Esophagus muscularis mucosa (tissue), 4 donors: ENCODE data around the gene GAPVD1.

Experiments
- EP300 ChIP-seq: sonication (generic); formaldehyde crosslinking; IDR thresholded peaks from one replicate; pipeline ENCODE4 v1.6.1; 2017; ENCODE audit warnings: antibody characterized with exemption
- POLR2A ChIP-seq: fragments of 450-650 bp; IDR thresholded peaks from one replicate; pipeline ENCODE4 v1.6.1; 2017; ENCODE audit warnings: antibody characterized with exemption, moderate library complexity, mild to moderate bottlenecking, low read depth
- TF ChIP-seq, protein P1 (sequence below), 3 experiments: fragments of 200-600 bp in 2 of 3; fragments of 450-650 bp in 1 of 3; sonication (generic) in 2 of 3; IDR thresholded peaks; one replicate each; pipeline ENCODE4 v1.5.1; 2017 to 2019; ENCODE audit warnings: antibody characterized with exemption in 3 of 3, mild to moderate bottlenecking in 2 of 3, moderate library complexity in 1 of 3

DNA sequence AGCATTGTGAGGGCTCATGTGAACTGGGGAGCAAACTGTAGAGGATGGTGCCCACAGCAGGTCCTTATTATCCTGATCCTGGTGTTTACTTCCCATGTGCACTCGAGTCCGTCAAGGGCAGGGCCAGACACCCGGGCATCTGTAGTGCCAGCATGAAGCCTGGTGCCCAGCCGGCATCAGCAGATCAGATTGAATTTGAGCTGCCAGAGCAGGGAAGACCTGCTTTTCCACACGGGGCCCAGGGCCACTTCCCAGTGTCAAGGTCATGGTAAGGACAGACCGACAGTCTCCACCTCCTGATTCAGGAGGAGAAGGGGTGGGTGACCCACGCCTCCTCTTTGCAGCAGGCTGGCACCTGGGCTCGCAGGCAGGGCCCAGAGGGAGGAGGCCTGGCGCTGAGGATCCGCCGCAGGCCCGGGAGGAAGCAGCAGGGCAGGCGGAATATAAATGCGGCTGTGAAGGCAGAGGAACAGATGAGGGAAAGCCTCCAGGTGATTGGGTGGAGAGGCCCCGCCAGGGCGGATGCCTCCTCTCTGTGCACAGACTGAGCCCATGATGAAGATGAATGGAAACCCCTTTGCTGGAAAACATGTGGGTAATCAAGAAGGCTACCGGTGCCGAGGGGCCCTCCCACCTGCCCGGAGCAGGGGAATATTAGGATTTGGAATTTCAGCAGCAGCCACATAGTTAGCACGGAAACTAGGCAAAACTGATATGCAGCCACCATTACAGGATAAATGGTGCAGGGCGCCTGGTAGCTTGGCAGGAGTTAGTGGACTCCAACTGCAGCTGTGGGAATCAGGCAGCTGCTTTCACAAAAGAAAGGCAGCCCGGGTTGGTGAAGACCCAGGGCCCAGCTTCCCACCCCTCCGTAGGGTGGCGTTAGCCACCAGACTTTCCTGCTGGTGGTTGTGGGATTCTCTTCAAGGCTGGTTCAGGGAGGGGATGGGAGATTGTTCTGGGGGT lies 114.9 kb downstream of the GAPVD1 start:
- TF ChIP-seq, protein P1, sequence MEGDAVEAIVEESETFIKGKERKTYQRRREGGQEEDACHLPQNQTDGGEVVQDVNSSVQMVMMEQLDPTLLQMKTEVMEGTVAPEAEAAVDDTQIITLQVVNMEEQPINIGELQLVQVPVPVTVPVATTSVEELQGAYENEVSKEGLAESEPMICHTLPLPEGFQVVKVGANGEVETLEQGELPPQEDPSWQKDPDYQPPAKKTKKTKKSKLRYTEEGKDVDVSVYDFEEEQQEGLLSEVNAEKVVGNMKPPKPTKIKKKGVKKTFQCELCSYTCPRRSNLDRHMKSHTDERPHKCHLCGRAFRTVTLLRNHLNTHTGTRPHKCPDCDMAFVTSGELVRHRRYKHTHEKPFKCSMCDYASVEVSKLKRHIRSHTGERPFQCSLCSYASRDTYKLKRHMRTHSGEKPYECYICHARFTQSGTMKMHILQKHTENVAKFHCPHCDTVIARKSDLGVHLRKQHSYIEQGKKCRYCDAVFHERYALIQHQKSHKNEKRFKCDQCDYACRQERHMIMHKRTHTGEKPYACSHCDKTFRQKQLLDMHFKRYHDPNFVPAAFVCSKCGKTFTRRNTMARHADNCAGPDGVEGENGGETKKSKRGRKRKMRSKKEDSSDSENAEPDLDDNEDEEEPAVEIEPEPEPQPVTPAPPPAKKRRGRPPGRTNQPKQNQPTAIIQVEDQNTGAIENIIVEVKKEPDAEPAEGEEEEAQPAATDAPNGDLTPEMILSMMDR (IDR thresholded peaks at IDR 0.05): no peak
- no peak for TF ChIP-seq EP300
- TF ChIP-seq POLR2A: no peak
